Gastroesophageal sphincter (tissue), 4 donors: ENCODE data around the gene NFIX. TPM values are rescaled to one million over a fixed set of nuclear protein-coding genes. Genes with fewer than 3 reads are reported as not detected.

ENCODE experiments used
- ATAC-seq: fragments of 150-250 bp; one replicate; pipeline ENCODE4 v1.9.1; 2016; ENCODE audit warnings: mild to moderate bottlenecking, moderate library complexity
- H3K27ac ChIP-seq, 4 donors: fragments of 200-600 bp; sonication (generic) in 3 of 4; 1 replicate in 3 of 4; 2 replicates in 1 of 4; pipeline ENCODE4 v1.5.1; 2016 to 2019
- H3K27me3 ChIP-seq: fragments of 200-600 bp; sonication (generic); one replicate; pipeline ENCODE4 v1.5.1; 2019
- H3K36me3 ChIP-seq, 2 donors: fragments of 200-600 bp; sonication (generic); one replicate each; pipeline ENCODE4 v1.5.1; 2019; ENCODE audit warnings: control low read depth in 1 of 2
- H3K4me1 ChIP-seq, 3 donors: fragments of 200-600 bp; sonication (generic); 1 replicate in 2 of 3; 2 replicates in 1 of 3; pipeline ENCODE4 v1.5.1; 2016 to 2019; ENCODE audit warnings: control low read depth in 2 of 3
- H3K4me3 ChIP-seq, 2 donors: fragments of 200-600 bp; sonication (generic); one replicate each; pipeline ENCODE4 v1.5.1; 2019; ENCODE audit warnings: mild to moderate bottlenecking in 1 of 2, moderate library complexity in 1 of 2
- H3K9me3 ChIP-seq, 3 donors: fragments of 200-600 bp; sonication (generic); one replicate each; pipeline ENCODE4 v1.5.1; 2017 to 2019; ENCODE audit warnings: control low read depth in 2 of 3
- EP300 ChIP-seq: sonication (generic); formaldehyde crosslinking; IDR thresholded peaks from one replicate; pipeline ENCODE4 v1.6.1; 2017; ENCODE audit warnings: antibody characterized with exemption, mild to moderate bottlenecking
- POLR2A ChIP-seq, 2 donors: fragments of 450-650 bp; IDR thresholded peaks; one replicate each; pipeline ENCODE4 v1.6.1; 2017; ENCODE audit warnings: antibody characterized with exemption in 2 of 2, mild to moderate bottlenecking in 2 of 2, moderate library complexity in 1 of 2
- POLR2AphosphoS5 ChIP-seq: sonication (generic); formaldehyde crosslinking; IDR thresholded peaks from one replicate; pipeline ENCODE4 v1.6.1; 2017; ENCODE audit warnings: antibody characterized with exemption
- WGBS, 2 donors: methylation state at CpG; one replicate each; pipeline ENCODE4 v1.1.5; 2018; ENCODE audit warnings: low coverage in 1 of 2; 5-methylcytosine and 5-hydroxymethylcytosine counted together
- total RNA-seq, 4 donors: library from RNA; depleted of rRNA; stranded (reverse); fragments of >200 nt; gene quantifications; one replicate each; pipeline ENCODE4 v1.1.0, GENCODE V29; 2016
- TF ChIP-seq, protein P1 (sequence below), 4 experiments: fragments of 200-600 bp in 2 of 4; fragments of 450-650 bp in 2 of 4; sonication (generic) in 1 of 4; IDR thresholded peaks; one replicate each; pipeline ENCODE4 v1.5.1; 2017 to 2019; ENCODE audit warnings: antibody characterized with exemption in 4 of 4, mild to moderate bottlenecking in 2 of 4, moderate library complexity in 2 of 4

Gene NFIX
- total RNA-seq, 4 donors from 2014 or later: 44.7 to 145 (median 72.4) TPM

DNA sequence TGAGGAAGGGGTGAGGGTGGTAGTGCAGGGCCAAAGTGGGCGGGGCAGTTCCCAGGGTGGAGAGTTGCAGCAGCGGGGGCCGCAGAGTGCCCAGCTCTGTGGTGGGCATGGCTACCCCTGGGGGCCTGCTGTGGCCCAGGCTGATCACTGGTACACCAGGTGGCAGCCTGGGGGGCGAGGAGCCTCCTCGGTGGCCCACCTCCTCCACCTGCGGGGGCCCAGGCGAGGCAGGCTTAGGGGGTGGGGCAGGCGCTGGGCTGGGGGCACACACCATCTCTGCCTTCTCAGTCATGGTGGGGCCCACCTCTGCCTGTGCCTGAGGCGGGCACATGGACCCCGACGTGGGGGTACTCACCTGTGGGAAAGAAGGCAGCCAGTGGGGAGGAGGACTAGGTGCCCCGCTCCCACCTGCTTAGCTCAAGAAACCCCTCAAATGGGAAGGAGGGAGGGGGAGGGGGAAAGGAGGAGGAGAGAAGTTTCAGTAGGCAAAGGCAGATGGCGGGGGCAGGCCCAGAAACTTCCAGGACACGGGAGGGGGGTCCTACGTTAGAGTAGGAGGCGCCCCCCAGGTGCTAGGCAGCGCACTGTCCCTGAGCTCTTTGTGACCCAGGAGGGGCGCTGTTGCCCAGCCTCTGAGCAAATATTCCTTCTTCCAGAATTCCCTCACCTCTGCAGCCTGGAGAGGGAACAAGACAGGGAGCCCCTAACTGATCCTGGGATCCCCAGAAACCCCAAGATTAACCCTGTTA is 105.7 kb downstream of the NFIX start:
- no peak for ATAC-seq
- peaks cover 0 to 87% (median 17%) of the 10 kb centered on the region in 3 donors for H3K4me1 ChIP-seq
- peaks cover 13% of the 10 kb centered on the region for H3K27me3 ChIP-seq
- TF ChIP-seq EP300: no peak
- TF ChIP-seq, protein P1, sequence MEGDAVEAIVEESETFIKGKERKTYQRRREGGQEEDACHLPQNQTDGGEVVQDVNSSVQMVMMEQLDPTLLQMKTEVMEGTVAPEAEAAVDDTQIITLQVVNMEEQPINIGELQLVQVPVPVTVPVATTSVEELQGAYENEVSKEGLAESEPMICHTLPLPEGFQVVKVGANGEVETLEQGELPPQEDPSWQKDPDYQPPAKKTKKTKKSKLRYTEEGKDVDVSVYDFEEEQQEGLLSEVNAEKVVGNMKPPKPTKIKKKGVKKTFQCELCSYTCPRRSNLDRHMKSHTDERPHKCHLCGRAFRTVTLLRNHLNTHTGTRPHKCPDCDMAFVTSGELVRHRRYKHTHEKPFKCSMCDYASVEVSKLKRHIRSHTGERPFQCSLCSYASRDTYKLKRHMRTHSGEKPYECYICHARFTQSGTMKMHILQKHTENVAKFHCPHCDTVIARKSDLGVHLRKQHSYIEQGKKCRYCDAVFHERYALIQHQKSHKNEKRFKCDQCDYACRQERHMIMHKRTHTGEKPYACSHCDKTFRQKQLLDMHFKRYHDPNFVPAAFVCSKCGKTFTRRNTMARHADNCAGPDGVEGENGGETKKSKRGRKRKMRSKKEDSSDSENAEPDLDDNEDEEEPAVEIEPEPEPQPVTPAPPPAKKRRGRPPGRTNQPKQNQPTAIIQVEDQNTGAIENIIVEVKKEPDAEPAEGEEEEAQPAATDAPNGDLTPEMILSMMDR (IDR thresholded peaks at IDR 0.05): peak in 2 of 4 experiments; percentile 7 to 27
- WGBS, 2 donors: 61 to 87% methylated on average over 3 to 6 of the region's 18 CpGs
- H3K36me3 ChIP-seq: peaks cover 0 to 7% of the 10 kb centered on the region in 2 donors
- H3K9me3 ChIP-seq: no peaks in the 10 kb centered on the region
- H3K4me3 ChIP-seq: peak overlapping the region in 1 of 2 donors; percentile 52
- H3K27ac ChIP-seq: peak overlapping the region in 3 of 4 donors; percentile 80 to 89 (median 85)

DNA sequence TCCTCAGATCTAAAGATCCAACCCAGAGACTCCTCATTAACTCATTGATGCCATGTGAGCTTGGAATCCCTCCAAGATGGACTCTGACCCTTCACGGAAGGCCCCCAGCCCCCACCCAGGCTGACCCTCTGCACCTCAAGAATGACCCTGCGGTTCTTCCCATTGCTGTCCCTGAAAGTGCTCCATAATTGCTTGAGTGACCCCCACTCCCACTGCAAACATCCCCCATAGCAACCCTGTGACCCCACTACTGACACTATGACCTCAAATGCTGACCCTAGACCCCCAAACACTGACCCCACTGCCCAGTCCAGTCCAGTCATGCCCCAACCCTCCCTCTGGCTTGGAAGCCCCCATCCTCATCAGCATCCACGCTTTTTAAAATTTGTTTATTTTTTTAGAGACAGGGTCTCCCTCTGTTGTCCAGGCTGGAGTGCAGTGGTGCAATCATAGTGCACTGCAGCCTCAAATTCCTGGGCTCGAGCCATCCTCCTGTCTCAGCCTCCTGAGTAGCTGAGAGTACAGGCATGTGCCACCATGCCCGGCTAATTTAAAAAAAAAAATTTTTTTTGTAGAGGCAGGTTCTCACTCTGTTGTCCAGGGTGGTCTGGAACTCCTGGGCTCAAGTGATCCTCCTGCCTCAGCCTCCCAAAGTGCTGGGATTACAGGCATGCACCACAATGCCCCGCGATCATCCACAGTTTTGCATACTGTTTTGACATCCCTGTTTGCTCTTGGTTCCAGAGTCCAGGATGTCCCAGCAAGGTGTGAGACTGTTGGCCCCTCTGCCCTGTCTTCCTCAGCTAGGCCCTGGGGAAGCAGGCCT is 106.5 kb downstream of the NFIX start:
- Histone ChIP-seq H3K36me3 (peaks cover 0 to 9% of the 10 kb centered on the region in 2 donors), H3K4me1 (peaks cover 0 to 79% (median 13%) of the 10 kb centered on the region in 3 donors), H3K27me3 (peaks cover 13% of the 10 kb centered on the region), H3K9me3 (no peaks in the 10 kb centered on the region), H3K27ac (peak overlapping the region in 3 of 4 donors; percentile 80 to 89 (median 85)), H3K4me3 (peak overlapping the region; percentile 20 to 52)
- WGBS, 2 donors: 75 to 83% methylated on average over 4 to 5 of the region's 7 CpGs
- ATAC-seq: no peak
- TF ChIP-seq EP300 (no peak), POLR2A (IDR thresholded peaks at IDR 0.05) (no peak), POLR2AphosphoS5 (no peak)
- TF ChIP-seq, protein P1 (IDR thresholded peaks at IDR 0.05): no peak

DNA sequence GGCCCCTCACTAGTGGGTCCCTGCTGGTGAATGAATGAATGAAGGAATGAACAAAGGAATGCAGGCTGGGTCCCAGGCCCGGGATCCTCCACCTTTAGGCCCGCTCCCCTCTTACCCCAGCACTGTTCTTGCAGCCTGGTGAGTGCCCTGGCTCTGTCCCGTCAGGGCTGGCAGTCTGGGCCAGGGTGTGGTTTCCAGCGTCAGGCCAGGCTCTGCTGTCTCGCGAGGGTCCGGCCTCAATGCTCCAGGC is 107.1 kb downstream of the NFIX start:
- no peak for ATAC-seq
- TF ChIP-seq POLR2A (IDR thresholded peaks at IDR 0.05) (no peak), EP300 (no peak), POLR2AphosphoS5 (no peak)
- TF ChIP-seq, protein P1 (IDR thresholded peaks at IDR 0.05): no peak
- WGBS, 2 donors: 24% methylated on average over 2 of the region's 7 CpGs; no CpG with 5 or more reads in 1 of the 2 donors
- H3K4me1 ChIP-seq: peaks cover 0 to 76% (median 13%) of the 10 kb centered on the region in 3 donors
- peaks cover 0 to 14% of the 10 kb centered on the region in 2 donors for H3K36me3 ChIP-seq
- no peaks in the 10 kb centered on the region for H3K9me3 ChIP-seq
- H3K4me3 ChIP-seq: peak overlapping the region; percentile 20 to 52
- H3K27ac ChIP-seq: peak overlapping the region; percentile 6 to 89 (median 77)
- H3K27me3 ChIP-seq: peaks cover 12% of the 10 kb centered on the region

DNA sequence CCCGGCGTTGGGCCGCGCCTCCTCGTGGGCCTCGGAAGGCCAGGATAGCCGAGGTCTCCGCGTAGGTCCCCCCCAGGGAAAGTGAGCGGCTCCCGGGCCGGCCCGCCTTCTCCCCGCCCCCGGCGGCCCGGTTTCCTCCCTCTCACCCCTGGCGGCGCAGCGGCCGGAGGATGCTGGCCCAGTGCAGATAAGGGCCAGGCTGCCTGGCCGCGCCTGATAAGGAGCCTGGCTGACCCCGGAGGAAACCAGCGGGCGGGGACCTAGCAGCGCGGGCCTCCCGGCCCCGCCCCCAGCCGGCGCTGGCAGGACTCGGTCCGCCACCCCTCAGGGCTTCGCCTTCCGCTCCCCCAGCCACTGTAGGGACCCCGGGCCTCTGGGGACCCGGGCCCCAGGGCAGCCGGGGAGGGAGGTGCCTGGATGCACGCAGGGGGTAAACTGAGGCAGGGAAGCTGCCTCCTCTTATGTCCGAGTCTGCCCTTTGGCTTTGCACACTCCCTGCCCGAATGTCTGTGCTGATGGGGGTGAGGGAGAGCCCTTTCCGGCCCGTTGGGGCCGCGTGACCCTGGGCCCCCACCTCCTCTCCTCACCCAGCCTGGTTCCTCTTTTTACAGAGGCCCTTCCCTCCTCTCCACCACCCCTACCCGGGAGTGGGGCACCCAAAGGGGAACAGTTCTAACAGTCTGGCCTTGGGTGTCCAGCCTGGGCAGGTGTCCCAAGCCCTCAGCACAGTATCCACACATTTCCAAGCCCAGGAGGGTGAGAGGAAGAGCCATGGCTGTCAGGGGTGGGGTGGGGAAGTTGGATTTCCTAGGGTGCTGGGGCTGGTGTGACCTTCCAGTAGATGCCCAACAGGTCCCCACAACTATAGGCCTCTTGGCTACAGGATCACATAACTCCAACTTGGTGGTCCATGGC is 107.6 kb downstream of the NFIX start, which contains the start of gene LYL1:
LYL1 (minus strand) TSS at position 193 of the 915 bp plus-strand sequence. CDS start 1,687 bp downstream, outside the sequence.
- WGBS, 2 donors: 0% methylated on average over 2 of the region's 47 CpGs; no CpG with 5 or more reads in 1 of the 2 donors
- Histone ChIP-seq H3K4me3 (peak within 1 kb of the TSS; percentile 20 to 52), H3K27me3 (peaks cover 7% of the 10 kb centered on the region), H3K27ac (peak within 1 kb of the TSS; percentile 6 to 89 (median 82)), H3K36me3 (peaks cover 0 to 18% of the 10 kb centered on the region in 2 donors), H3K4me1 (peaks cover 0 to 70% (median 13%) of the 10 kb centered on the region in 3 donors), H3K9me3 (no peaks in the 10 kb centered on the region)
- ATAC-seq: peak; percentile 60
- TF ChIP-seq POLR2A (IDR thresholded peaks at IDR 0.05) (peak in 1 of 2 donors; percentile 15), EP300 (no peak), POLR2AphosphoS5 (peak; percentile 77)
- TF ChIP-seq, protein P1 (IDR thresholded peaks at IDR 0.05): peak in 2 of 4 experiments; percentile 14 to 26
